HepG2 (cell line): ENCODE measurements around the gene MIER2. TPM values are rescaled to one million over a fixed set of nuclear protein-coding genes. Genes with fewer than 3 reads are reported as not detected.

Source experiments
- ATAC-seq: fragments of 200-7000 bp; cut with Tn5 transposase; 3 replicates; pipeline ENCODE4 v1.9.1; 2020; ENCODE audit warnings: mild to moderate bottlenecking, moderate library complexity
- BruUV-seq: library from RNA; stranded (reverse); fragments of 400-500 nt; replicated peaks from 2 replicates; lab custom pipeline; 2021; lab: Mats Ljungman, UMichigan
- CTCF ChIA-PET: fragments of 300-600 bp; formaldehyde crosslinking; extraction: SDS; loops from one replicate; lab custom pipeline; 2021; ENCODE audit warnings: low total read pairs, inconsistent platforms, low intra/inter-chr PET ratio; lab: Yijun Ruan, JAX
- POLR2A ChIA-PET: fragments of 350-600 bp; sonication (Branson Sonifier 250); formaldehyde crosslinking; loops from one replicate; lab custom pipeline; 2020; ENCODE audit warnings: antibody characterized with exemption, inconsistent platforms; lab: Yijun Ruan, JAX
- DNase-seq: peaks from one replicate; pipeline ENCODE4 v3.0.0-alpha.2; 2015; ENCODE audit warnings: low spot score
- FAIRE-seq: peaks from 3 replicates; lab custom pipeline; 2011; peaks lifted over from hg19 to GRCh38; lab: Jason Lieb, UNC
- H2AFZ ChIP-seq: one replicate; pipeline ENCODE4 v1.6.1; 2011; ENCODE audit warnings: low read length, inconsistent platforms
- H3K27ac ChIP-seq: fragments of 300-600 bp; 3 replicates; pipeline ENCODE4 v1.8.0; 2011; ENCODE audit warnings: mixed run types, mild to moderate bottlenecking, mixed read lengths, low read length, inconsistent platforms; ENCODE audit not compliant: insufficient read depth; ENCODE audit errors: extremely low read length
- H3K27me3 ChIP-seq, 2 experiments: fragments of 200-600 bp in 1 of 2; 2 replicates in 1 of 2; 3 replicates in 1 of 2; pipeline versions ENCODE4 v1.6.0 to v1.8.0; 2011; ENCODE audit warnings: low read length in 2 of 2, mild to moderate bottlenecking in 2 of 2, moderate library complexity in 2 of 2, inconsistent platforms in 1 of 2; ENCODE audit not compliant: insufficient read depth in 2 of 2, control insufficient read depth in 1 of 2
- H3K36me3 ChIP-seq, 2 experiments: fragments of 200-600 bp in 1 of 2; replicated peaks in 1 of 2; 2 replicates in 1 of 2; 3 replicates in 1 of 2; pipeline versions ENCODE4 v1.5.1 to v1.8.0; 2011; ENCODE audit warnings: low read length in 2 of 2, inconsistent platforms in 1 of 2; ENCODE audit not compliant: insufficient read depth in 2 of 2, control insufficient read depth in 1 of 2
- H3K4me1 ChIP-seq: 2 replicates; pipeline ENCODE4 v1.5.1; 2012; ENCODE audit warnings: low read length, inconsistent platforms; ENCODE audit not compliant: insufficient read depth
- H3K4me2 ChIP-seq: 2 replicates; pipeline ENCODE4 v1.6.0; 2011; ENCODE audit warnings: low read depth, low read length, inconsistent platforms
- H3K4me3 ChIP-seq, 3 experiments: fragments of 200-600 bp in 1 of 3; sonication (generic), shearing (Covaris generic) in 1 of 3; replicated peaks in 1 of 3; 2 replicates each; pipeline ENCODE4 v1.5.1; 2011 to 2016; ENCODE audit warnings: low read length in 3 of 3, inconsistent platforms in 2 of 3, low read depth in 2 of 3, mild to moderate bottlenecking in 2 of 3, control low read depth in 1 of 3, mixed read lengths in 1 of 3; ENCODE audit not compliant: insufficient read depth in 1 of 3
- H3K79me2 ChIP-seq: one replicate; pipeline ENCODE4 v1.6.1; 2011; ENCODE audit warnings: low read length, inconsistent platforms; ENCODE audit not compliant: insufficient read depth
- H3K9ac ChIP-seq: 2 replicates; pipeline ENCODE4 v1.6.0; 2011; ENCODE audit warnings: mild to moderate bottlenecking, low read depth, low read length, inconsistent platforms; ENCODE audit not compliant: insufficient read depth
- H3K9me3 ChIP-seq: 2 replicates; pipeline ENCODE4 v1.5.1; 2012; ENCODE audit warnings: mild to moderate bottlenecking, low read length
- H4K20me1 ChIP-seq: 2 replicates; pipeline ENCODE4 v1.6.0; 2011; ENCODE audit warnings: inconsistent platforms, mild to moderate bottlenecking, low read length, moderate library complexity; ENCODE audit not compliant: insufficient read depth
- ARNTL ChIP-seq: sonication (generic); formaldehyde crosslinking; IDR thresholded peaks from 2 replicates; pipeline ENCODE4 v1.4.0; 2020; ENCODE audit warnings: mild to moderate bottlenecking, missing genetic modification reagents
- ZFP1 ChIP-seq: IDR thresholded peaks from 2 replicates; pipeline ENCODE4 v1.6.1; 2016
- ZNF687 ChIP-seq: sonication (generic); formaldehyde crosslinking; IDR thresholded peaks from 2 replicates; pipeline ENCODE4 v1.5.1; 2020; ENCODE audit warnings: mild to moderate bottlenecking, missing genetic modification reagents, moderate library complexity
- ZNF713 ChIP-seq: sonication (generic); formaldehyde crosslinking; IDR thresholded peaks from 2 replicates; pipeline ENCODE4 v1.4.0; 2020; ENCODE audit warnings: mild to moderate bottlenecking, missing genetic modification reagents
- WGBS: methylation state at CpG from one replicate; pipeline ENCODE4 v1.1.6; 2017; ENCODE audit warnings: low lambda C conversion rate; 5-methylcytosine and 5-hydroxymethylcytosine counted together
- in situ Hi-C: cut with HindIII; loops from 2 replicates; pipeline ENCODE4 v1.10.0; 2017; ENCODE audit warnings: low pct_unique_long_range_greater_than_20kb; ENCODE audit not compliant: extremely low pct_ligation_motif_present
- intact Hi-C: fragments of 100-400 bp; cut with micrococcal nuclease; formaldehyde crosslinking; loops from one replicate; pipeline ENCODE4 v1.10.0; 2022; ENCODE audit not compliant: unreplicated experiment
- polyA plus RNA-seq, 8 experiments: library from polyadenylated mRNA; depleted of rRNA in 3 of 8; stranded (reverse) in 7 of 8; unstranded in 1 of 8; fragments of >200 nt; fragmentation: Illumina TruSeq in 4 of 8; extraction: Trizol in 4 of 8; gene quantifications; 2 replicates each; pipeline versions ENCODE4 v1.2.1 to v1.2.3, GENCODE V29; 2011 to 2016; ENCODE audit warnings: low read depth in 4 of 8, missing spikeins in 1 of 8, mixed read lengths in 1 of 8; ENCODE audit not compliant: insufficient read depth in 1 of 8
- total RNA-seq, 5 experiments: library from RNA; depleted of rRNA; stranded (reverse); fragments of >200 nt; fragmentation: Illumina TruSeq; extraction: Trizol; gene quantifications; 2 replicates each; pipeline ENCODE4 v1.2.3, GENCODE V29; 2016; ENCODE audit warnings: low read depth in 1 of 5
- TF ChIP-seq, protein P1 (sequence below): sonication (generic); formaldehyde crosslinking; IDR thresholded peaks from 2 replicates; pipeline ENCODE4 v1.9.0; 2022; ENCODE audit warnings: low read depth, missing genetic modification reagents
- TF ChIP-seq, protein P2 (sequence below): IDR thresholded peaks from 2 replicates; pipeline ENCODE4 v1.6.1; 2016; ENCODE audit warnings: missing compliant biosample characterization, missing genetic modification reagents, borderline replicate concordance

Gene MIER2
- total and polyA plus RNA-seq, 2 of the 13 experiments (the other 11 are each of a cell fraction or from before 2014, with no cell fraction given), result 9.6 to 25.7 TPM

DNA sequence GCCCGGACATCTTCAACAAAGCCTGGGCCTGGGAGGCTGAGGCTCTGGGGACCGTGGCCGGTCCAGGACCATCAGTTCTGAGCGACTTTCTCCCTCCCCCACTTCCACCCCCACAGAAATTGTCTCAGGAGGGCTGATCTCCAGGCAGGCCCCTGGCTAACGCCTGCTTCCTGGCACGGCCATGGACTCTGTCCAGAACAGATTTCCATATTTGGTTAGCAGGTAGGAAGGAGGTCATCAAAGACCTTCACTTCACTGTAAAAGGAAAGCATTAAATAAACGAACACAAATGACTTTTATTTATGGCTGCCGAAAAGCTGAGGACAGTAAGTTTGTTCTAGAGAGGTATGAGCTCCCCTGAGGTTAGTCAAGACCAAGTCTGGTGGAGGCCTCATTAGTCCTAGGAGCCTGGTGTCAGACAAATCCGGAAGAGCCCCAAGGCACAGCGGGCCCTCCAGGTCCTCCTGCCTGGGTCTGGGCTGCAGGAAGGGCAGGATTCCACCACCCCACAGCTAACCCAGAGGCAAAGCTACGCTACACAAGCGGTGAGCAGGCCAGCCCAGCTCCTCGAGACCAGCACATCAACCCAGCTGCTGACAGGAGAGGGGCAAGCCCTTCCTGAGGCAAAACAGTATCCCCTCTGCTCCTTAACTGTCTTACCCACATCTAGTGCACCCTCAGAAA, 48.8 kb downstream of the MIER2 start:
- Histone ChIP-seq H3K36me3 (no peaks in the 10 kb centered on the region), H3K79me2 (no peaks in the 10 kb centered on the region), H3K27me3 (peaks cover 4 to 26% of the 10 kb centered on the region in 2 experiments; a peak in 4 of 5 replicates), H3K9ac (no peak overlapping the region), H3K27ac (no peak overlapping the region), H4K20me1 (0 out of 2 replicates have a peak, but pooled peaks cover 2% of the 10 kb centered on the region), H2AFZ (no peak overlapping the region), H3K4me2 (peak overlapping the region; percentile 55), H3K9me3 (no peaks in the 10 kb centered on the region), H3K4me3 (peak overlapping the region in 1 of 3 experiments; percentile 26; a peak in 1 of 6 replicates), H3K4me1 (peaks cover 29% of the 10 kb centered on the region)
- no peak for DNase-seq
- FAIRE-seq, result no peak
- in situ Hi-C loops, result no loop called here
- TF ChIP-seq, protein P1, sequence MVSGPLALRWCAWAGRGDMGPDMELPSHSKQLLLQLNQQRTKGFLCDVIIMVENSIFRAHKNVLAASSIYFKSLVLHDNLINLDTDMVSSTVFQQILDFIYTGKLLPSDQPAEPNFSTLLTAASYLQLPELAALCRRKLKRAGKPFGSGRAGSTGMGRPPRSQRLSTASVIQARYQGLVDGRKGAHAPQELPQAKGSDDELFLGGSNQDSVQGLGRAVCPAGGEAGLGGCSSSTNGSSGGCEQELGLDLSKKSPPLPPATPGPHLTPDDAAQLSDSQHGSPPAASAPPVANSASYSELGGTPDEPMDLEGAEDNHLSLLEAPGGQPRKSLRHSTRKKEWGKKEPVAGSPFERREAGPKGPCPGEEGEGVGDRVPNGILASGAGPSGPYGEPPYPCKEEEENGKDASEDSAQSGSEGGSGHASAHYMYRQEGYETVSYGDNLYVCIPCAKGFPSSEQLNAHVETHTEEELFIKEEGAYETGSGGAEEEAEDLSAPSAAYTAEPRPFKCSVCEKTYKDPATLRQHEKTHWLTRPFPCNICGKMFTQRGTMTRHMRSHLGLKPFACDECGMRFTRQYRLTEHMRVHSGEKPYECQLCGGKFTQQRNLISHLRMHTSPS (CRISPR knock-in tag), result no peak
- TF ChIP-seq ZNF713, result no peak
- TF ChIP-seq ARNTL (CRISPR knock-in tag), result no peak
- TF ChIP-seq, protein P2, sequence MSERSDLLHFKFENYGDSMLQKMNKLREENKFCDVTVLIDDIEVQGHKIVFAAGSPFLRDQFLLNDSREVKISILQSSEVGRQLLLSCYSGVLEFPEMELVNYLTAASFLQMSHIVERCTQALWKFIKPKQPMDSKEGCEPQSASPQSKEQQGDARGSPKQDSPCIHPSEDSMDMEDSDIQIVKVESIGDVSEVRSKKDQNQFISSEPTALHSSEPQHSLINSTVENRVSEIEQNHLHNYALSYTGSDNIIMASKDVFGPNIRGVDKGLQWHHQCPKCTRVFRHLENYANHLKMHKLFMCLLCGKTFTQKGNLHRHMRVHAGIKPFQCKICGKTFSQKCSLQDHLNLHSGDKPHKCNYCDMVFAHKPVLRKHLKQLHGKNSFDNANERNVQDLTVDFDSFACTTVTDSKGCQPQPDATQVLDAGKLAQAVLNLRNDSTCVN (CRISPR knock-in tag), result peak; percentile 69; the same call in 1 of the 2 replicates
- peak; percentile 40; the same call in 1 of the 2 replicates for TF ChIP-seq ZNF687 (CRISPR knock-in tag)
- TF ChIP-seq ZFP1 (CRISPR knock-in tag), result no peak
- CTCF ChIA-PET, result interaction anchor here (0.8 kb wide), 1 partner anchor 29 kb away, joined by 3 read pairs; no protein-coding TSS in a partner anchor
- POLR2A ChIA-PET, result no interaction called here
- 40% methylated on average over 8 of the region's 13 CpGs for WGBS
- peak; percentile 47 for ATAC-seq
- intact Hi-C loops, result no loop called here
- BruUV-seq, result no TSS peak
